ENCODE results near the gene ANKS1A.
"Not testable (repeated sequence)": the region's sequence is repeated elsewhere in the genome, so short reads cannot be mapped to it uniquely, and the experiment has no call there.

Gene ANKS1A

GRCh38 chr6:34964564-34964963 lies 75.5 kb downstream of the ANKS1A start:
- no peak for DNase-seq

- no peak for DNase-seq
Observed at GRCh38 chr6:34967461-34967860, 78.4 kb downstream of the ANKS1A start.

- DNase-seq: no peak
Observed at GRCh38 chr6:34969662-34970265, 80.7 kb downstream of the ANKS1A start.

- DNase-seq: no peak
Observed at GRCh38 chr6:34970488-34970887, 81.4 kb downstream of the ANKS1A start.

GRCh38 chr6:34970957-34971356 lies 81.9 kb downstream of the ANKS1A start:
- no peak for DNase-seq

GRCh38 chr6:34973547-34974248 lies 84.6 kb downstream of the ANKS1A start:
- no peak for DNase-seq

- DNase-seq: no peak
Observed at GRCh38 chr6:34974249-34974642, 85.2 kb downstream of the ANKS1A start.

GRCh38 chr6:34976239-34976638 lies 87.2 kb downstream of the ANKS1A start:
- DNase-seq: no peak

- DNase-seq: no peak
Observed at GRCh38 chr6:34979218-34979617, 90.2 kb downstream of the ANKS1A start.

GRCh38 chr6:34979994-34980393 lies 90.9 kb downstream of the ANKS1A start:
- no peak for DNase-seq

- DNase-seq: no peak
Observed at GRCh38 chr6:34981366-34981765, 92.3 kb downstream of the ANKS1A start.

GRCh38 chr6:34981951-34982350 lies 92.9 kb downstream of the ANKS1A start:
- no peak for DNase-seq

- no peak for DNase-seq
Observed at GRCh38 chr6:34982424-34982852, 93.4 kb downstream of the ANKS1A start.

- DNase-seq: no peak
Observed at GRCh38 chr6:34984416-34984815, 95.4 kb downstream of the ANKS1A start.

GRCh38 chr6:34985236-34985635 lies 96.2 kb downstream of the ANKS1A start:
- no peak for DNase-seq

- DNase-seq: peak; percentile 72
Observed at GRCh38 chr6:34986845-34987246, 97.8 kb downstream of the ANKS1A start.

GRCh38 chr6:34987506-34987905 lies 98.5 kb downstream of the ANKS1A start:
- no peak for DNase-seq

- DNase-seq: no peak
Observed at GRCh38 chr6:34990971-34991560, 102.0 kb downstream of the ANKS1A start.

GRCh38 chr6:34992376-34992775 lies 103.3 kb downstream of the ANKS1A start:
- DNase-seq: no peak

GRCh38 chr6:34993213-34993612 lies 104.2 kb downstream of the ANKS1A start:
- DNase-seq: no peak

- DNase-seq: no peak
Observed at GRCh38 chr6:34994693-34995092, 105.6 kb downstream of the ANKS1A start.

- DNase-seq: not testable (repeated sequence)
Observed at GRCh38 chr6:34998417-34998816, 109.4 kb downstream of the ANKS1A start.

GRCh38 chr6:34999153-34999552 lies 110.1 kb downstream of the ANKS1A start:
- DNase-seq: not testable (repeated sequence)

- not testable (repeated sequence) for DNase-seq
Observed at GRCh38 chr6:34999962-35000361, 110.9 kb downstream of the ANKS1A start.

All from activated CD4-positive, alpha-beta T cell treated with anti-CD3 and anti-CD28 coated beads for 48 hours (primary cell).